Nephron (organoid): Measurements from ENCODE around the gene ZNF24.

Experiments
- H3K27ac Mint-ChIP-seq, 3 experiments: 2 replicates each; pipeline ENCODE4 v1.8.0; 2020; ENCODE audit warnings: mixed read lengths in 3 of 3, mild to moderate bottlenecking in 2 of 3, moderate library complexity in 1 of 3
- H3K27me3 Mint-ChIP-seq: 2 replicates; pipeline ENCODE4 v1.8.0; 2021; ENCODE audit warnings: low read depth, mild to moderate bottlenecking, moderate library complexity, mixed read lengths
- H3K36me3 Mint-ChIP-seq: 2 replicates; pipeline ENCODE4 v1.8.0; 2020; ENCODE audit warnings: low read depth, mixed read lengths
- H3K4me1 Mint-ChIP-seq: 2 replicates; pipeline ENCODE4 v1.8.0; 2020; ENCODE audit warnings: mixed read lengths
- H3K4me3 Mint-ChIP-seq, 3 experiments: 2 replicates each; pipeline ENCODE4 v1.8.0; 2020; ENCODE audit warnings: mild to moderate bottlenecking in 3 of 3, mixed read lengths in 3 of 3, moderate library complexity in 2 of 3
- H3K9me3 Mint-ChIP-seq: 2 replicates; pipeline ENCODE4 v1.8.0; 2020; ENCODE audit warnings: mixed read lengths
- TF ChIP-seq, protein P1 (sequence below), 3 experiments: fragments of 200-600 bp; sonication (generic); IDR thresholded peaks; one replicate each; pipeline ENCODE4 v1.5.0; 2021; ENCODE audit warnings: antibody characterized with exemption in 3 of 3; ENCODE audit not compliant: unreplicated experiment in 3 of 3

The ZNF24 gene

DNA sequence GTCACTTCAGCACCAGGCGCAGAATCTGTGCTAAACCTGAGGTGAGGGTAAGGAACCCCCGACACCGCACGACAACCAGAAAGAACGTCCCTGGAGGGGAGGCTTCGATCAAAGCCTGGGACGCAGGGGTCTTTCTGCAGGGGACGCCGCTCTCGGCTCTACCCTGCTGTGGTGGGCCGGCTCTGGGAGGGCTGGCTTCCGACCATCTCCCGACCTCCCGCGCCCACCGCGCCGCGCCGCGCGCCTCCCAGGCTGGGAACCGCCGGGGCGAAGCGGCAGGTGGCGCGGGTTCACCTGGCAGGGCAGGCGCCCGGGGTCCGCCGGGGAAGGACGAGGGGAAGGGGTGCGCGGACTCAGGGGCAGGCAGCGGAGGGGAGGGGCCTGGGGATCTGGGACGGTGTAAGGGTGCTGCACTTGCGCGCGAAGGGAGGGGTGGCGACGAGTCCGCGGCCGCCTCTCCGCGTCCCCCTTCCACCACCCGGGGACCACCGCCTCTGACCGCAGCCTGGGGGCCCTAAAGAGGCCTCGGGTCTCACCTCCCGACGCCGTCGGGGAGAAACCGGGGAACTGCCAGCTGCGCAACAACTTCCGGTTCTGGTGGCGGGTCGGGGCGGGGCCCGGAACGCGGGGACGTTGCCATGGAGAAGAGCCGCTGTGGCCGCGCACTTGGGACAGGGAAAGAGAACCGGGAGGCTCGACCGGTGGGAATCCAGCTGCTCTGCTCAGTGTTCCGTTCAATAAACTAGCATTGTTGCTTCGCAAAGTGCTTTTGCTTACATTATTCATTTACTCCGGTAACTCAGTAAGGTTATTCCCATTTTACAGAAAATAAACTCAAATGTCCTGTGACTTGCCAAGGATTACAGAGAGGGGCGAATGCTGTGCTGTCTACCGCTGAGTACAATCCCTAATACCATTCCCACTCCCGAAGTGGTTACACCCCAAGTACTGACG lies 32.8 kb upstream of the ZNF24 start, which contains the start of gene ZNF396:
ZNF396 (minus strand) TSS at position 596 of the 954 bp plus-strand sequence. CDS start 3,045 bp downstream, outside the sequence.
- Mint-ChIP-seq H3K9me3 (peaks cover 4% of the 10 kb centered on the region), H3K27ac (peak within 1 kb of the TSS in 1 of 3 experiments; percentile 83), H3K4me3 (peak within 1 kb of the TSS; percentile 87 to 90 (median 89)), H3K36me3 (no peaks in the 10 kb centered on the region), H3K27me3 (peaks cover 27% of the 10 kb centered on the region), H3K4me1 (no peaks in the 10 kb centered on the region)
- TF ChIP-seq, protein P1, sequence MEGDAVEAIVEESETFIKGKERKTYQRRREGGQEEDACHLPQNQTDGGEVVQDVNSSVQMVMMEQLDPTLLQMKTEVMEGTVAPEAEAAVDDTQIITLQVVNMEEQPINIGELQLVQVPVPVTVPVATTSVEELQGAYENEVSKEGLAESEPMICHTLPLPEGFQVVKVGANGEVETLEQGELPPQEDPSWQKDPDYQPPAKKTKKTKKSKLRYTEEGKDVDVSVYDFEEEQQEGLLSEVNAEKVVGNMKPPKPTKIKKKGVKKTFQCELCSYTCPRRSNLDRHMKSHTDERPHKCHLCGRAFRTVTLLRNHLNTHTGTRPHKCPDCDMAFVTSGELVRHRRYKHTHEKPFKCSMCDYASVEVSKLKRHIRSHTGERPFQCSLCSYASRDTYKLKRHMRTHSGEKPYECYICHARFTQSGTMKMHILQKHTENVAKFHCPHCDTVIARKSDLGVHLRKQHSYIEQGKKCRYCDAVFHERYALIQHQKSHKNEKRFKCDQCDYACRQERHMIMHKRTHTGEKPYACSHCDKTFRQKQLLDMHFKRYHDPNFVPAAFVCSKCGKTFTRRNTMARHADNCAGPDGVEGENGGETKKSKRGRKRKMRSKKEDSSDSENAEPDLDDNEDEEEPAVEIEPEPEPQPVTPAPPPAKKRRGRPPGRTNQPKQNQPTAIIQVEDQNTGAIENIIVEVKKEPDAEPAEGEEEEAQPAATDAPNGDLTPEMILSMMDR (IDR thresholded peaks at IDR 0.05; ENCODE audit: unreplicated experiment in 3 of 3) = no peak

DNA sequence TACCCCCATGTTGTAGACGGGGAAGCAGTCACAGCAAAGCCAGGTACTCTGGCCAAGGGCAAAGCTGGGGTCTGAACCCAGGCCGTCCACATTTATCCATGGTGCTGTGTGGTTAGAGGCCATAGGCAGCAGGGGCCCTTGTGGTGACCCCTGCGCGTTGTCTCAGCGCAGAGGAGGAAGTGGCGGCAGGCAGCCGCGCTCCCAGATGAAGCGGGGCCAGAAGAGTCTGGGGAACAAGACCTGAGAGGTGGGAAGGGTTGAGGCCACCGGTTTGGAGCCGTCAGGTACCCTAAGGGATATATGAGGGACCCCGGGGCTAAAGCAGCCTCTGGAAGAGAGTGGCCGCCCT lies 32.1 kb upstream of the ZNF24 start:
- H3K4me3 Mint-ChIP-seq = peak overlapping the region; percentile 87 to 90 (median 89)
- TF ChIP-seq, protein P1 (IDR thresholded peaks at IDR 0.05; ENCODE audit: unreplicated experiment in 3 of 3) = no peak
- H3K27ac Mint-ChIP-seq = peak overlapping the region in 1 of 3 experiments; percentile 83
- peaks cover 27% of the 10 kb centered on the region for H3K27me3 Mint-ChIP-seq
- H3K36me3 Mint-ChIP-seq = no peaks in the 10 kb centered on the region
- H3K4me1 Mint-ChIP-seq = no peaks in the 10 kb centered on the region
- peaks cover 2% of the 10 kb centered on the region for H3K9me3 Mint-ChIP-seq

DNA sequence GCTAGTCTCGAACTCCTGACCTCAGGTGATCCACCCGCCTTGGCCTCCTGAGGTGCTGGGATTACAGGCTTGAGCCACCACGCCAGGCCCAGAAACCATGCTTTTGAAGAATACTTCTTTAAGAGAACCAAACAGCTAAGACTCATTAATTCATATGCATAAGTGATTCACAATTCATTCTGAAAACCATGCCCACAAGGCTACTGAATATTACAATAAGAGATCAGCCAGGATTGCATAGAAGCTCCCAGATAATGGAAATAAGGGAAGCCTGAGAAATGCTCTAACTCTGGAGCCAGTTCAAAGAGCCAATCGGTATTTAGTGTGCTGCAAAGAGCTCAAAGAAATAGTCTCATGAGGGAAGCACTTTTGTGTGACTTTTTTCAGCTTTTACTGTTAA lies 30.5 kb upstream of the ZNF24 start:
- Mint-ChIP-seq H3K36me3 (peaks cover 2% of the 10 kb centered on the region), H3K27me3 (peaks cover 27% of the 10 kb centered on the region), H3K9me3 (no peaks in the 10 kb centered on the region), H3K4me1 (no peaks in the 10 kb centered on the region), H3K27ac (no peak overlapping the region), H3K4me3 (peak overlapping the region; percentile 39 to 65 (median 41))
- TF ChIP-seq, protein P1 (IDR thresholded peaks at IDR 0.05; ENCODE audit: unreplicated experiment in 3 of 3) = no peak

DNA sequence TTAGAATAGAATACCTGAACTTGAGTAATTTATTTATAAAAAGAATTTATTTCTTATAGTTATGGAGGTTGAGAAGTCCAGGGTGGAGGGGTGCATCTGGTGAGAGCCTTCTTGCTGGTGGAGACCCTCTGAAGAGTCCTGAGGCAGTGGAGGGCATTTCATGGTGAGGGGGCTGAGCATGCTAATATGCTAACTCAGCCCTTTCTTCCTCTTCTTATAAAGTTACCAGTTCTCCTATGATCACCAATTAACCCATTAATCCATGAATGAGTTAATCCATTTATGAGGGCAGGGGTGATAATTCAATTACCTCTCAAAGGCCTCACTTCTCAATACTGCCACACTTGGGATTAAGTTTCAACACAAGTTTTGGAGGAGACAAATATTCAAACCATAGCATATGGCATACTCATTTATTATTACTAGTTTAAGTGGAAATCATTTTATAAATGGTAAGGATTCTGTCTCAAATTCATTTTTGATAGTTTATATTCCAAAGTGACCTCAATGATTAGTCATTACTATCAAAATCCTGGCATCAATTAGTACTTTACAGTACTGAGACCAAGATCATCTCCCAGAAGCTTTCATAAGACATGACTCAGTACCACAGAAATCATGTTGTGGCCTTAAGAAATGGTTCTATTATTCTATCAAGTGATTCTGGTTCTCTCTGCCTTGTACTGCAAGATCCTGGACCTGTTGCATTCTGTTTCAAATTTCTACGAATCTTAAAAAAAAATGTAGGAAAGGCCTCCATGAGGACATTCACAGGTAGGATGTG lies 27.4 kb upstream of the ZNF24 start:
- no peak overlapping the region for H3K27ac Mint-ChIP-seq
- H3K4me3 Mint-ChIP-seq = no peak overlapping the region
- TF ChIP-seq, protein P1 (IDR thresholded peaks at IDR 0.05; ENCODE audit: unreplicated experiment in 3 of 3) = no peak
- peaks cover 8% of the 10 kb centered on the region for H3K27me3 Mint-ChIP-seq
- no peaks in the 10 kb centered on the region for H3K9me3 Mint-ChIP-seq
- H3K36me3 Mint-ChIP-seq = peaks cover 4% of the 10 kb centered on the region
- no peaks in the 10 kb centered on the region for H3K4me1 Mint-ChIP-seq

DNA sequence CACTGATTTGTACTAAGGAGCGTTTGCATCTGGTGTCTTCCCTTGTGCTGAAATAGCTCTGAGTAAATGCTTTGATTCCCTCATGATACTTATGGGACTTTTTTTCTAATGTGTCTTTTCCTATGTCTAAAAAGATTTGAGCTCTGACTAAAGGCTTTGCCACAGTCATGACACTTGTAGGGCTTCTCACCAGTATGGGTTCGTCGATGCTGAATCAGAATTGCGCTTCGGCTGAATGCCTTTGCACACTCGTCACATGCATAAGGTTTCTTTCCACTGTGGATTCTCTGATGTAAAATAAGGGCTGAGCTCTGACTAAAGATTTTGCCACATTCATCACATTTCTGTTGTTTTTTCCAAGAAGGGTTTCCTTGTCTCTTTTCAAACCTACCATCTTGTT lies 24.9 kb upstream of the ZNF24 start:
- no peaks in the 10 kb centered on the region for H3K27me3 Mint-ChIP-seq
- no peaks in the 10 kb centered on the region for H3K4me1 Mint-ChIP-seq
- TF ChIP-seq, protein P1 (IDR thresholded peaks at IDR 0.05; ENCODE audit: unreplicated experiment in 3 of 3) = no peak
- H3K27ac Mint-ChIP-seq = no peak overlapping the region
- H3K4me3 Mint-ChIP-seq = no peak overlapping the region
- peaks cover 4% of the 10 kb centered on the region for H3K36me3 Mint-ChIP-seq
- H3K9me3 Mint-ChIP-seq = no peaks in the 10 kb centered on the region
